Measurements from ENCODE around the gene VPS13D.
"Not testable (repeated sequence)": the region's sequence is repeated elsewhere in the genome, so short reads cannot be mapped to it uniquely, and the experiment has no call there.

VPS13D gene

DNA sequence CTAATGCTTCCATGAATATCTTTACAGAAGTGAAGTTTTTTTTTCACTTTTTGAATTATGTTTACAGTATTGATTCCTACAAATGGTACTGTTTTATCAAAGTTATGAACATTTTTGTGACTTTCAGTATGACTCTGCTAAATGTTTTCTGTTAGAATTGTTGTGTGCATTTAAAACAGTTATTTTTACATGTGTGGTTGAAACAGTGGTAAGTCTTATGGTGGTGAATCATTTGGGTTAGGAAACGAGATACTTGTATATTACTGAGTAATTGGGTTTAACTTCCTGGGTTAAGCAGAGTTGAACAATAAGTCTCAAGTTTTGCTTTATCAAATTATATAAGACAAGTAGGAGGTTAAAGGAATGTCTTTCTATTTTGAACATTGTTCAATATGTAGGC lies 66.8 kb downstream of the VPS13D start:
- no peak for FAIRE-seq

DNA sequence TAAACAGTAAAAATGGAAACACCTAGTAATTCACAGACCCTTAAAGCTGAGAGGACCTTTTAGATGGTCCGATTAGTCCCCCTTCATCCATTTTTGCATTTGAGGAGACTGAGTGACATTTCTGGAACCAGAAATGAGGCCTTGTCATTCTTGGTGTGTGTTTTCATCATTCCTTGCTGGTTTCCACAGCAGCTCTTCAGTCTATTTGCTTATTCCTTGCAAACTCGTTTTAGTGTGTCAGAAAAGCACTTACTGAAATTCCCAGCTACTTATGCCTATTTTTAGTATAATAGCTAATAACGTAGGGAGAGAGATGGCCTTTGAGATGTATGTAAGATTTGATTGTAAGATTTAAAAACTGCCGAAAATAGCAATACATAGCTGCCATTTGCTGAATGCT lies 70.9 kb downstream of the VPS13D start:
- FAIRE-seq = no peak

DNA sequence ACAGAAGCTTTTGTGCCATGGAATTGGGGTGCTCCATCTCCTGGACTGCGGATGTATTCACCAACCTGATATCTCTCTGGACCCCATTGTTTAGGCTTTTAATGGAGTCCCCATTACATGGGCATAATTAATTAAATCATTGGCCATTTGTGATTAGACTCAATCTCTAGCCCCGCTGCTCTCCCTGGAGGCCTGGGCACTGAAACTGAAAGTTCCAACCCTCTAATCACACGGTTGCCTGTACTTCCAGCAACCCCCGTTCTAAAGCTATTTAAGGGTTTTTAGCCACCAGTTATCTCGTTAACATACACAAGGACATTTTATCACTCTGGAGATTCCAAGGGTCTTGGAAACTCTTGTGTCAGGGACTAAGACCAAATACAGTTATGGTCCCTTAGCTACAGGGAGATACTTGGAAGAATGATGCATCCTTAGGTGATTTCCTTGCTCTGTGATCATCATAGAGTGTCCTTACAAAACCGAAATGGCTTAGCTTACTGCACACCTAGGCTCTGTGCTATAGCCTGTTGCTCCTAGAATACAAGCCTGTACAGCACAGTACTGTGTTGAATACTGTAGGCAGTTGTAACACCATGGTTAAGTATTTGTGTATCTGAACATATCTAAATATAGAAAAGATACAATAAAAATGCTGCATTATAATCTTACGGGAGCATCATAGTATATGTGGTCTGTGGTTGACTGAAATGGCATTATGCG lies 71.8 kb downstream of the VPS13D start:
- FAIRE-seq = no peak

- FAIRE-seq = no peak
Observed at GRCh38 chr1:12302798-12303447, 73.1 kb downstream of the VPS13D start.

- FAIRE-seq = no peak
Observed at GRCh38 chr1:12305377-12305776, 75.5 kb downstream of the VPS13D start.

DNA sequence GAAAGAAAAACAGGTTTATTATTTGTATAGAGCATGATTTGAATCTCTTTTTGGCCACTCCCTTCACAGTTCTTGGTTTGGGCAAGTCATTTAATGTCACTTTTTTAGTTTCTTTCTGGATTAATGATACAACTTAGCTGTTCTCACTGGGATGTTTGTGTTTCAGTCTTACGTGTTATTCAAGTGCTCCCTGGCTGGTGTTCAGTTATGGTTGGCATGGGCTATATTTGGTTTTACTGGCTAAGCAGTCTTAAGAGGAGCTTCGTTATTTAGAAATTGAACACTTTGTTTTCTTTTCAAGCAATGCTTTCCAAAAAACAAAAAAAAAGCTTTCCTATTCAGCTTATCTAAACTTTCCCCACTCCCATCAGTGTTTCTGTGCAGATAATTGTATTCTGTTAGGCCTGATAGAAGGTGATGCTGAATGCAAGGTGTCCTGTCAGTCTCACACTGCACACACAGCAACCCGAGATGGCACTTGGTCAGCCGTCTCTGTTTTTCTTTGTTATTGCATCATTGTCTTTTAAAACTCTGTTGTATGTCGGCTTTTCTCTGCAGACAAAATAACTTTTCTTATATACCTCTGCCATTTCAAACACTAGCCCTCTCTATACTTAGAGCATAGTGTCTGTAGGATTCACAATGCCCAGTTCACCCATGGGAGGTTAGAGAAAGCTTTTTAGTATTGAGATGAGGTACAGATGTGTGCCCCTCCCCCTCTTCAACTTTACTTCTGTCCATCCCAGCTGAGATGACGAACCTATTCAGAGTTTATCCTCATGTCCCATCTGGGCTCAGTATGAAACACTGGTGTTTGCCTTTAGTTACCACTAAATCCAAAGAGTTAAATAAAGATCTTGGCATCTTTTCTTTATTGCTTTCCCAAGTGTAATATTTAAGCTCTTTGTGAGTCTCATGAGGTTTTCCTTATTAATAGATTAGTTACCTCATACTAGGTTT lies 80.2 kb downstream of the VPS13D start:
- FAIRE-seq = no peak

DNA sequence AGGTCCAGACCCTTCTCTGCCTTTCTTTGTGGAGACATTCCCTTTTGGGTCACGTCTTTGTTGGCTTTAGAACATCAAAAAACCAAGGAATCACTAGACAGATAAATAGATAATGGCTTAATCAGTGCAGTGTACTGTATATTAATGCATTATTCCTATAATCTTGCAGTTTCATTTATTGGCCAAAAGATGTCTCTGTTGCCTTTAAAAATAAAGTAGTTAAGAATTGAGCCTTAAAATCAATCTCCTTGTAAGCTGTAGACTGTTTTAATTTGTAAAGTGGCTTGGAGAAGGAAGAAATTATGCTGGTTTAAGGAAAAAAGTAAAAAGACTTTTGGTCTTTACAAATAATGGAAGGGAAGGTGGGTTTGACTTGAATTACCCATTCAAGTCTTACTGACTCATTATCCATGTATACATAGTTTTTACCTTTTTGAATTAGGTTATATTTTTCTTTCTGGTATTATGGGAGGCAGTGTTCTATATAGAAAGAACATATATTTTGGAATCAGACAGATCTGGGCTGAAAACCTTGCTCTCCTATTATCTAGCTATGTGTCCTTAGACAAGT lies 84.6 kb downstream of the VPS13D start:
- peak; percentile 70 for FAIRE-seq

GRCh38 chr1:12315146-12315545 lies 85.3 kb downstream of the VPS13D start:
- no peak for FAIRE-seq

- FAIRE-seq = no peak
Observed at GRCh38 chr1:12316331-12316730, 86.5 kb downstream of the VPS13D start.

DNA sequence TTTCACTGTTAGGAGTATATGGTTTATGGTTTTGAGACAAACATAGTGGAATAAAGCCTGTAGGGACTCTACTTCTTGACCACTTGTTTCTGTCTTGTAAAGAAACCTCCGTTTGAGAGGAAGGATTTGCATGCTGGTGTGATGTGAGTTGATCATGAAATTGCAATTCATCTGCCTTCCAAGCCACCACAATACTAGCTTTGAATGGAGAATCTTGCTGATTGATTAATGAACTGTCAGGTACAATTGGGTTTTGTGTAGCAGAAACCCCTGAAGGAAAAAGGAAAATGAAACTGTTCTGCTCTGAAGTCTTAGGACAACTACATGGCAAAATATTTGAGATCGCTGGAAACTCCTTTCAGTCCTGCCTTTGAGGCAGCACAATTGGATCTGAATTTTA lies 90.7 kb downstream of the VPS13D start:
- no peak for FAIRE-seq

DNA sequence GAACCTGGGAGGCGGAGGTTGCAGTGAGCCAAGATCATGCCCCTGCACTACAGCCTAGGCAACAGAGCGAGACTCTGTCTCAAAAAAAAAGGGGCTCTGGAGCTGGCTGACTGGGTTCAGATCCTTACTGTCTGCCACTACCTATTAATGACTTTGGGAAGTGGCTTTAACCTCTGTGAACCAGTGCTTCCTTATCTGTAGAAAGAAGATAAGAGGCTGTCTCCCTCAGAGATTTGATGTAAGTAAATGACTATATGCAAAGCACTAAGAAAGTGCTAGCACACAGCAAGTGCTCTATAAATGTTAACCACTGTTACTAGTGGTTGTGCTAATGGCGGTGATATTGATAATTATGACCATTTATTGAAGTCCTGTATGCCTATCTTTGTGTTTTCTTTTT lies 94.6 kb downstream of the VPS13D start:
- FAIRE-seq = no peak

DNA sequence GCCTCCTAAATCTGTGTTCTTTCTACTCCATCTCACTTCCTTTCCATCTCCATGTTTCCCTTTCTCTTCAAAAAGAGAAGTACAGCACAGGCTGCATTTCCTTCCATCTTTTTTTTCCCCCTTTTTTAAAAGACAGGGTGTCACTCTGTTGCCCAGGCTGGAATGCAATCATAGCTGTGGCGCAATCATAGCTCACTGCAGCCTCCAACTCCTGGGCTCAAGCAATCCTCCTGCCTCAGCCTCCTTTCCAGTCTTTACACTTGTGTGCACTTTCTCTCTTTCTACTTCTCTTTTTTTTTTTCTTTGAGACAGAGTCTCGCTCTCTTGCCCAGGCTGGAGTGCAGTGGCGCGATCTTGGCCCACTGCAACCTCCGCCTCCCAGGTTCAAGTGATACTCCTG lies 95.1 kb downstream of the VPS13D start:
- FAIRE-seq = not testable (repeated sequence)

GRCh38 chr1:12326986-12327385 lies 97.2 kb downstream of the VPS13D start:
- no peak for FAIRE-seq

DNA sequence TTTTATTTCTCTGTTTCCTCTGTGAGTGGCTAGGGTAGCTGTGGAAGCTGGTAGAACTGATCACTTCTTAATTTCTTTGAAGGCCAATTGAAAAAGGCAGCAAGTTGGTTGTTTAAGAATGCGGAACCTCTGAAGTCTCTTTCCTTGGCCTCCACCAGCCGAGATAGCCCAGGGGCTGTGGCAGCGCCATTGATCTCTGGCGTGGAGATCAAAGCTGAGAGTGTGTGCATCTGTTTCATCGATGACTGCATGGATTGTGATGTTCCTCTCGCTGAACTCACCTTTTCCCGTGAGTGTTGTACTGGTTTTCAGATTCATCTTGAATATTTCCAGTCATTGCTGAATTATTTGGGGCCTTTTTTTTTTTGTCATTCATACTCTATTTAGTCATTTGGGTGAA lies 97.7 kb downstream of the VPS13D start:
- no peak for FAIRE-seq

DNA sequence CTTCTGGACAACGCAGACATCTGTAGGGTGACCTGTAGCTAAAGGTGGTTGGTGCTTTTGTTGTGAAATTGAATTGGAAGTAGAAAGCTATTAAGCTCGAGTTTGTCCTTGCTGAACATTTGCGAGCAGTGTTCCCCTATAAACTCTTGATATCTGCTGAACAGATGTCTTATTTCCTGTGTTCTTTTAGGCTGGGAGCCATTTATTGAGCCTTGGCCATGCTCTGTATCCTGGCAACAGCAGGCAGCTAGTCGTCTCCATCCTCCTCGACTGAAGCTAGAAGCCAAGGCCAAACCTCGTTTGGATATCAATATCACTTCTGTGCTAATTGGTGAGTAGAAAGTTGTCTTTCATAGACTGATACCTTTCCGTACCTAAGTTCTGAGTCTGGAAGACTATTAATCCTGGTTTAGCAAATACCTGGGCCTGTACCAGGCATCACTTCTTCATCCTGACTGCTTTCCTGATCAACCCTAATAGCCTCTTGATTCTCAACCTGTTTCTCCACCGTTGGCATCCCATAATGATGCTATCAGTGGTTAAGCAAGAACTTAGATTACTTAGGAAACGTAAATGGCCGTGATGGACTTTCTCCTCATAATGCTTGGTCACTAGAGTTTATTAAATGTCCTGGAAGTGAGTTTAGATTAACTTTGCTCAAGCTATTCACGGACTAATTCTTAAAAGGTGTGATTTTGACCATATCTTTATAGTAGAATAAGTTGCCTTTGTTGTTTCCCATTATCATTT lies 103.4 kb downstream of the VPS13D start:
- no peak for FAIRE-seq

- no peak for FAIRE-seq
Observed at GRCh38 chr1:12335815-12336214, 106.0 kb downstream of the VPS13D start.

GRCh38 chr1:12336413-12336812 lies 106.6 kb downstream of the VPS13D start:
- FAIRE-seq = no peak

GRCh38 chr1:12338017-12338416 lies 108.2 kb downstream of the VPS13D start:
- FAIRE-seq = no peak

- no peak for FAIRE-seq
Observed at GRCh38 chr1:12338823-12339222, 109.0 kb downstream of the VPS13D start.

GRCh38 chr1:12339396-12339795 lies 109.6 kb downstream of the VPS13D start:
- no peak for FAIRE-seq

- FAIRE-seq = no peak
Observed at GRCh38 chr1:12339811-12340543, 110.1 kb downstream of the VPS13D start.

- no peak for FAIRE-seq
Observed at GRCh38 chr1:12340544-12340930, 110.7 kb downstream of the VPS13D start.
